K562 (cell line): ENCODE results near the gene GATB. TPM values are rescaled to one million over a fixed set of nuclear protein-coding genes. Genes with fewer than 3 reads are reported as not detected.

ENCODE experiments used
- CXXC5 ChIP-seq: fragments of 250-450 bp; sonication (Bioruptor Pico); IDR thresholded peaks from 2 replicates; pipeline ENCODE4 v1.8.0; 2022; ENCODE audit warnings: inconsistent platforms, mild to moderate bottlenecking, moderate library complexity
- ETV5 ChIP-seq: sonication (generic); formaldehyde crosslinking; IDR thresholded peaks from 2 replicates; pipeline ENCODE4 v1.4.0; 2020; ENCODE audit warnings: low read depth, mild to moderate bottlenecking, missing genetic modification reagents
- FOSL1 ChIP-seq: fragments of 200-800 bp; sonication (Bioruptor generic); conservative IDR thresholded peaks from 2 replicates; pipeline ENCODE4 v1.6.1; 2016; ENCODE audit warnings: missing genetic modification characterization, missing compliant biosample characterization
- GATA2 ChIP-seq: sonication (generic); formaldehyde crosslinking; IDR thresholded peaks from 2 replicates; pipeline ENCODE4 v1.4.0; 2020; ENCODE audit warnings: mild to moderate bottlenecking, missing genetic modification reagents
- GATAD2A ChIP-seq: fragments of 450-650 bp; IDR thresholded peaks from 2 replicates; pipeline ENCODE4 v1.6.1; 2017
- KAT7 ChIP-seq: sonication (generic); formaldehyde crosslinking; IDR thresholded peaks from 2 replicates; pipeline ENCODE4 v1.8.0; 2022; ENCODE audit warnings: missing genetic modification reagents, mild to moderate bottlenecking, borderline replicate concordance
- MED1 ChIP-seq: sonication (generic); formaldehyde crosslinking; IDR thresholded peaks from 2 replicates; pipeline ENCODE4 v1.8.1; 2023; ENCODE audit warnings: missing genetic modification reagents, borderline replicate concordance
- PML ChIP-seq: IDR thresholded peaks from 2 replicates; pipeline ENCODE4 v1.6.1; 2012; ENCODE audit warnings: low read length, inconsistent platforms
- SMARCA5 ChIP-seq: fragments of 450-650 bp; IDR thresholded peaks from 2 replicates; pipeline ENCODE4 v1.6.1; 2016
- TFAP4 ChIP-seq: sonication (generic); formaldehyde crosslinking; IDR thresholded peaks from 2 replicates; pipeline ENCODE4 v1.8.0; 2022; ENCODE audit warnings: missing genetic modification reagents, mild to moderate bottlenecking, moderate library complexity, borderline replicate concordance
- ZNF174 ChIP-seq: fragments of 250-450 bp; sonication (Bioruptor Pico); IDR thresholded peaks from 2 replicates; pipeline ENCODE4 v1.4.0; 2020; ENCODE audit warnings: mild to moderate bottlenecking
- ZNF263 ChIP-seq: sonication (generic); formaldehyde crosslinking; IDR thresholded peaks from 2 replicates; pipeline ENCODE4 v1.8.0; 2022; ENCODE audit warnings: mild to moderate bottlenecking, missing genetic modification reagents, borderline replicate concordance
- ZNF512 ChIP-seq: IDR thresholded peaks from 2 replicates; pipeline ENCODE4 v1.6.1; 2016; ENCODE audit warnings: missing genetic modification characterization, missing compliant biosample characterization
- ZNF586 ChIP-seq: fragments of 450-650 bp; formaldehyde crosslinking; conservative IDR thresholded peaks from 2 replicates; pipeline ENCODE4 v1.4.0; 2020; ENCODE audit warnings: mild to moderate bottlenecking, moderate library complexity
- polyA plus RNA-seq, 8 experiments: library from polyadenylated mRNA; depleted of rRNA in 4 of 8; stranded (reverse) in 5 of 8; unstranded in 3 of 8; fragments of >200 nt; fragmentation: Nextera tagmentation in 2 of 8; fragmentation: Illumina TruSeq in 1 of 8; extraction: Ambion mirVana in 2 of 8; extraction: Trizol in 1 of 8; gene quantifications; 2 replicates each; pipeline versions ENCODE4 v1.2.1 to v1.2.3, GENCODE V29; 2011 to 2014; ENCODE audit warnings: inconsistent platforms in 1 of 8, missing spikeins in 1 of 8
- total RNA-seq, 7 experiments: library from RNA; depleted of rRNA in 6 of 7; stranded (reverse); fragments of >200 nt in 6 of 7; fragmentation: Illumina TruSeq in 2 of 7; extraction: Trizol in 2 of 7; gene quantifications; 2 replicates each; pipeline versions ENCODE4 v1.2.1 to v1.2.3, GENCODE V29; 2011 to 2021; ENCODE audit warnings: low replicate concordance in 1 of 7
- TF ChIP-seq, protein P1 (sequence below), 2 experiments: IDR thresholded peaks in 1 of 2; conservative IDR thresholded peaks in 1 of 2; 2 replicates each; pipeline ENCODE4 v1.6.1; 2016; ENCODE audit warnings: low read depth in 2 of 2, mild to moderate bottlenecking in 1 of 2, missing compliant biosample characterization in 1 of 2, missing genetic modification characterization in 1 of 2, moderate library complexity in 1 of 2
- TF ChIP-seq, protein P2 (sequence below), 2 experiments: fragments of 450-650 bp in 1 of 2; IDR thresholded peaks; 2 replicates each; pipeline ENCODE4 v1.6.1; 2011 to 2017; ENCODE audit warnings: low read depth in 2 of 2, antibody characterized with exemption in 1 of 2, borderline replicate concordance in 1 of 2, low read length in 1 of 2, mild to moderate bottlenecking in 1 of 2, mixed read lengths in 1 of 2; ENCODE audit not compliant: control insufficient read depth in 1 of 2
- TF ChIP-seq, protein P3 (sequence below), 2 experiments: fragments of 450-650 bp in 1 of 2; sonication (generic) in 1 of 2; formaldehyde crosslinking in 1 of 2; IDR thresholded peaks in 1 of 2; conservative IDR thresholded peaks in 1 of 2; 2 replicates each; pipeline versions ENCODE4 v1.6.1 to v1.8.1; 2016 to 2023; ENCODE audit warnings: mild to moderate bottlenecking in 2 of 2, moderate library complexity in 2 of 2, inconsistent platforms in 1 of 2, missing genetic modification reagents in 1 of 2

Gene GATB
- total and polyA plus RNA-seq, 9 of the 15 experiments (the other 6 are each of a cell fraction or from before 2014, with no cell fraction given), result 15.3 to 31.8 (median 26.2) TPM

DNA sequence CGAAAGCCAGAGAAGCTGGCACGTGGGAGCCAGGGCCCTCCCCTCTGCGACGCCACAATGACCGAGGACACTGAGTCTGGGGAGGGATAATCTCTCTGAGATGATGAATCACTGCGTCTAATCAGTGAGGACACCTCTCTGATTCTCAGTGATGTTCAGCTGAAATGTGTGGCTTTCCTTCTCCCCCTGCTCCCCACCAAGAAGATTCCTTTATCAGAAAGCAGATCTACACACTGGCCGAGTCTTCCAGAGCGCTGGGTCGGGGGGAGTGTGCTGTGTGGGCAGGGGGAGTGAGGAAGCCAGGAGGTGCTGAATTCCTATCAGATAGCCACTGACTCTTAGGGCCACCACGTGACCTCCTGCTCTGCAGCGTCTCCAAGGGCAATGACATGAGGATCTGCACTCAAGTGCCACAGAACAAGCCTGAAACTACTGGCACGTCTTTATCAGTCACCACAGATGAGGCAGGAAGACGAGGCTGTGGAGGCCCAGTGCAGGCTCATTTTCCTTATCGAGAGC lies 89.2 kb downstream of the GATB start (continued):
- TF ChIP-seq, protein P1, sequence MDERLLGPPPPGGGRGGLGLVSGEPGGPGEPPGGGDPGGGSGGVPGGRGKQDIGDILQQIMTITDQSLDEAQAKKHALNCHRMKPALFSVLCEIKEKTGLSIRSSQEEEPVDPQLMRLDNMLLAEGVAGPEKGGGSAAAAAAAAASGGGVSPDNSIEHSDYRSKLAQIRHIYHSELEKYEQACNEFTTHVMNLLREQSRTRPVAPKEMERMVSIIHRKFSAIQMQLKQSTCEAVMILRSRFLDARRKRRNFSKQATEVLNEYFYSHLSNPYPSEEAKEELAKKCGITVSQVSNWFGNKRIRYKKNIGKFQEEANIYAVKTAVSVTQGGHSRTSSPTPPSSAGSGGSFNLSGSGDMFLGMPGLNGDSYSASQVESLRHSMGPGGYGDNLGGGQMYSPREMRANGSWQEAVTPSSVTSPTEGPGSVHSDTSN (CRISPR knock-in tag; IDR thresholded peaks at IDR 0.05; ENCODE audit: low read depth), result no peak
- TF ChIP-seq, protein P1 (tag; conservative IDR thresholded peaks at IDR 0.05; ENCODE audit: low read depth), result no peak; the same call in 1 of the 2 replicates
- TF ChIP-seq, protein P2, sequence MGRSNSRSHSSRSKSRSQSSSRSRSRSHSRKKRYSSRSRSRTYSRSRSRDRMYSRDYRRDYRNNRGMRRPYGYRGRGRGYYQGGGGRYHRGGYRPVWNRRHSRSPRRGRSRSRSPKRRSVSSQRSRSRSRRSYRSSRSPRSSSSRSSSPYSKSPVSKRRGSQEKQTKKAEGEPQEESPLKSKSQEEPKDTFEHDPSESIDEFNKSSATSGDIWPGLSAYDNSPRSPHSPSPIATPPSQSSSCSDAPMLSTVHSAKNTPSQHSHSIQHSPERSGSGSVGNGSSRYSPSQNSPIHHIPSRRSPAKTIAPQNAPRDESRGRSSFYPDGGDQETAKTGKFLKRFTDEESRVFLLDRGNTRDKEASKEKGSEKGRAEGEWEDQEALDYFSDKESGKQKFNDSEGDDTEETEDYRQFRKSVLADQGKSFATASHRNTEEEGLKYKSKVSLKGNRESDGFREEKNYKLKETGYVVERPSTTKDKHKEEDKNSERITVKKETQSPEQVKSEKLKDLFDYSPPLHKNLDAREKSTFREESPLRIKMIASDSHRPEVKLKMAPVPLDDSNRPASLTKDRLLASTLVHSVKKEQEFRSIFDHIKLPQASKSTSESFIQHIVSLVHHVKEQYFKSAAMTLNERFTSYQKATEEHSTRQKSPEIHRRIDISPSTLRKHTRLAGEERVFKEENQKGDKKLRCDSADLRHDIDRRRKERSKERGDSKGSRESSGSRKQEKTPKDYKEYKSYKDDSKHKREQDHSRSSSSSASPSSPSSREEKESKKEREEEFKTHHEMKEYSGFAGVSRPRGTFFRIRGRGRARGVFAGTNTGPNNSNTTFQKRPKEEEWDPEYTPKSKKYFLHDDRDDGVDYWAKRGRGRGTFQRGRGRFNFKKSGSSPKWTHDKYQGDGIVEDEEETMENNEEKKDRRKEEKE (IDR thresholded peaks at IDR 0.05; ENCODE audit: borderline replicate concordance in 1 of 2, control insufficient read depth in 1 of 2, low read depth in 2 of 2, low read length in 1 of 2), result no peak
- TF ChIP-seq GATAD2A, result no peak
- TF ChIP-seq MED1 (CRISPR knock-in tag), result no peak
- peak; percentile 45; the same call in 1 of the 2 replicates for TF ChIP-seq TFAP4 (CRISPR knock-in tag)
- TF ChIP-seq PML, result peak; percentile 46; the same call in 1 of the 2 replicates
- 0 out of 2 replicates have a peak, but pooled peaks have one; percentile 33 for TF ChIP-seq ETV5 (CRISPR knock-in tag)
- TF ChIP-seq, protein P3, sequence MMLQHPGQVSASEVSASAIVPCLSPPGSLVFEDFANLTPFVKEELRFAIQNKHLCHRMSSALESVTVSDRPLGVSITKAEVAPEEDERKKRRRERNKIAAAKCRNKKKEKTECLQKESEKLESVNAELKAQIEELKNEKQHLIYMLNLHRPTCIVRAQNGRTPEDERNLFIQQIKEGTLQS (IDR thresholded peaks at IDR 0.05), result peak; percentile 51; the same call in 1 of the 2 replicates
- TF ChIP-seq, protein P3 (CRISPR knock-in tag; conservative IDR thresholded peaks at IDR 0.05), result no peak
- TF ChIP-seq CXXC5 (CRISPR knock-in tag), result peak; percentile 74
- peak; percentile 78 for TF ChIP-seq FOSL1 (tag)
- TF ChIP-seq KAT7 (CRISPR knock-in tag), result no peak
- no peak for TF ChIP-seq SMARCA5
- peak; percentile 82 for TF ChIP-seq GATA2 (CRISPR knock-in tag)
- TF ChIP-seq ZNF512 (tag), result no peak
- no peak for TF ChIP-seq ZNF263
- TF ChIP-seq ZNF586, result no peak
- TF ChIP-seq ZNF174 (CRISPR knock-in tag), result no peak
